DMS153 (cell line): ENCODE data around the gene IPP.
"Not testable (repeated sequence)": the region's sequence is repeated elsewhere in the genome, so short reads cannot be mapped to it uniquely, and the experiment has no call there.

Experiments used
- DNase-seq: peaks from one replicate; lab custom pipeline; 2025; lab: John Stamatoyannopoulos, UW

Gene IPP

DNA sequence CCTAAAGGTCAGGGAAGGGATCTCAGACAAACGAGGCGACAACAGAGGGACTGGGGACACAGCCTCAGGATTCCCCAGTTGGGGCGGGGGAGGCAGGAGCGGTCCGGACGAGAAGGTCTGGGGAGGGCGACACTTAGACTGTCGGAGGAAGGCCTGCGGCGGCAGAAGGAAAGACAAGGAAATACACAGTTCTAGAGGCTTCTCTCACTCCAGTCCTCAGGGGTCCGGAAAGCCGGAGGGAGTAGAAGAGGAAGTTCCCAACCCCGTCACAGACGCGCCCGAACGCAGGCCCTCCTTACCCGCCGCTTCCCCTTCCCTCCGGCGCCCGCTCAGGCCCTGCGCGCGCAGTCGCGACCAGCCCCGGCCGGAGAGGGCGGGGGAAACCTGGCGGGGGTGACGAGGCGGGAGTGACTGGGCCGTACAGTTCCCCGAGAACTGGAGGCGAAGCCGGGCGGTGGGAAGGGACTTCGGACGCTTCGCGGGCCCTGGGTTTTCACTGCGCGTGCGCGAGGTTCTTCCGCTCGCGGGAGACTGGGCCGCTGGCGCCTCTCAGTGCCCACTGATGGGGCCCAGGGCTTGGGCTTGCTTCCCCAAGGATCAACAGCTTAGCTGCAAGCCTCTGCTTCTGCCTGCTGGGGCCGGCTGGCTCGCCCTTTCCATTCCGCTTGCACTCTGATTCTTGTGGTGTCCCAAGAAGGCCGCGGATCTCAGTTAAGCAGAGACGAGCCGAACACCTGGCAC, at the start of gene IPP:
IPP (minus strand) TSS at position 356 of the 741 bp plus-strand sequence. CDS start 4,242 bp downstream, outside the sequence.
- DNase-seq, result peak; percentile 99

DNA sequence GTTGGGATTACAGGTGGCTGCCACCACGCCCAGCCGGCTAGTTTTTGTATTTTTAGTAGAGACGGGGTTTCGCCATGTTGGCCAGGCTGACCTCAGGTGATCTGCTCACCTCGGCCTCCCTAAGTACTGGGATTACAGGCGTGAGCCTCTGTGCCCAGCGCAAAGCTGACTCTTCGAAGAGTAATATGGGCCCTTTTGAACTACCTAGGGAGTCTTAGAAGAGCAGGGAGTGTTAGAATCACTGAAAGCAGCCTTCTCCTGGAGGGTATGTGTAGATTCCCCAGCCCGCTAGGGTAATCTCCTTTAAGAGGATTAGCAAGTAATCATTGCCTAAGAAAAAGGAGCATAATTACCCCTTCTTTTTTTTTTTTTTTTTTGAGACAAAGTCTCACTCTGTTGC, 46.5 kb upstream of the IPP start:
- DNase-seq, result no peak

DNA sequence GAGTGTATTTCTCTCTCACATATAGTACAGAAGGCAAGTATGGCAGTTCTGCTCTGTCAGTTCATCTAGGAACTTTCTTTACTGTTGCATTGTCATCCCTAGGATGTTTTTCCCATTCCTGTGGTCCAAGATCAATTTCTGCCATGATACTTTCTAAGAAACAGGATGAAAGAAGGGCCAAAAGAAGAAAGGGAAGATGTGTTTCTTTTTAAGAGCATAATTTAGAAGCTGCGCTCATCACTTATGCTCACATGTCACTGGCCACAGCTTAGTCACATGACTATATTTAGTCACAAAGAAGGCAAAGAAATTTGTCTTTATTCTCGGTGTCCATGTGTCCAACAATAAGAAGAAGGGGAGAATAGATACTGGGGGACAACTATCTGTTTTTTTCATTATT, 45.9 kb upstream of the IPP start:
- no peak for DNase-seq

DNA sequence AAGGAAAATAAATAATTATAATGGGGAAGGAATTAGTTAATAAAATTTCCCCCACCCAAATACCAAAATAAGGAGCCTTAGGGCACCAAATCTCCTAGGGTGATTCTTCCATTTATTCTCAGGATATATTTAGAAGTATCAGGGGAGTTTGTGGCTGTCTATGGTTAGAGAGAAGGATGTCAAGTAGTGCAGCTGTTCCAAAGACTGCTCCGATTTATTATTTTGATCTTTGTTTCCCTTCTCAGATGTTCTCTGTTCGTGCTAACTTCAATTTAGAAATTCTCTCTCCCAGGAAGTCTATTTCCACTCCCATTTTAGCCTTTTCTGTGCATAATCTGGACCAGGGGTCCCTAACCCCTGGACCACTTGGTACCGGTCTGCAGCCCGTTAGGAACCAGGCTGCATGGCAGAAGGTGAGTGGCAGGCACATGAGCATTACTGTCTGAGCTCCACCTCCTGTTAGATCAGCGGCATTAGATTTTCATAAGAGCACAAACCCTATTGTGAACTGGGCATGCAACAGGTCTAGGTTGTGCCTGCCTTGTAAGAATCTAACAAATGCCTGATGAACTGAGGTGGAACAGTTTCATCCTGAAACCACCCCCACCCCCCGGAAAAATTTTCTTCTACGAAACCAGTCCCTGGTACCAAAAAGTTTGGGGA, 43.6 kb upstream of the IPP start:
- peak; percentile 14 for DNase-seq

DNA sequence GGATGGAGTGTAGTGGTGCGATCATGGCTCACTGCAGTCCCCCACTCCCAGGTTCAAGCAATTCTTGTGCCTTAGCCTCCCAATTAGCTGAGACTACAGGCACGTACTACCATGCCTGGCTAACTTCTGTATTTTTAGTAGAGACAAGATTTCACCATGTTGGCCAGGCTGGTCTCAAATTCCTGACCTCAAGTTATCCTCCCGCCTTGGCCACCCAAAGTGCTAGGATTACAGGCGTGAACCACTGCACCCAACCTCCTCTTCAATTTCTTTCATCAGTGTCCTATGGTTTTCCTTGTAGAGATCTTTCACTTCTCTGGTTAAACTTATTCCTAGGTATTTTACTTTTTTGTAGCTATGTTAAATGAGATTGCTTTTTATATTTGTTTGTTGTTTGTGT, 42.3 kb upstream of the IPP start:
- DNase-seq, result no peak

DNA sequence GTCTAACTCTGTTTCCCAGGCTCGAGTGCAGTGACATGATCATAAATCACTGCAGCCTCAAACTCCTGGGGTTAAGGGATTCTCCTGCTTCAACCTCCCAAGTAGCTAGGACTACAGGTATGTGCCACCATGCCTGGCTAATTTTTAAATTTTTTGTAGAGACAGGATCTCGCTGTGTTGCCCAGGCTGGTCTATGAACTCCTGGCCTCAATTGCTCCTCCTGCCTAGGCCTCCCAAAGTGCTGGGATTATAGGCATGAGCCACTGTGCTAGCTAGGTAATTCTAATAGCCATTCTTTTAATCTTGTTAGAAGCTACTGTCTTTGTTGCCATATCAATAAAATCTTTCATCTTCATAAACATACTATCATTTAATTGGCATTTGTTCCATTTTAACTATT, 39.1 kb upstream of the IPP start:
- no peak for DNase-seq

DNA sequence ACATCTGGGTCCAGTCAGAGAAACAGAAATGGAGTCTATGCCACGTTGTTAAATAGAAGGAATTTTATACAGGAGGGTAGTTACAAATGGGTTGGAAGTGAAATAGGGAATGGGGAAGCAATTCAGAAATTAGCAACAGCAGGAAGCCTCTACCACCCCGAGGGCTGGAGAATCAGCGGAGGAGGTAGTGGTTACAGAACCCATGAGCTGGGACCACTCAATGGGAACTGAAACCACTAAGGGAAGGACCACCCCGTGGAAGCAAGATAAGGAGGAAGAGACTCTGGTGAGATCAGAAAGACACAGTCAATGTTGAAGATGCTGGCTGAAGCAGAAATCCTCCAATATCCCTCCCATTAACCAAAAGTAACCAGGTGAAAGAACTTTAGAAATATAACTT, 37.5 kb upstream of the IPP start:
- no peak for DNase-seq

DNA sequence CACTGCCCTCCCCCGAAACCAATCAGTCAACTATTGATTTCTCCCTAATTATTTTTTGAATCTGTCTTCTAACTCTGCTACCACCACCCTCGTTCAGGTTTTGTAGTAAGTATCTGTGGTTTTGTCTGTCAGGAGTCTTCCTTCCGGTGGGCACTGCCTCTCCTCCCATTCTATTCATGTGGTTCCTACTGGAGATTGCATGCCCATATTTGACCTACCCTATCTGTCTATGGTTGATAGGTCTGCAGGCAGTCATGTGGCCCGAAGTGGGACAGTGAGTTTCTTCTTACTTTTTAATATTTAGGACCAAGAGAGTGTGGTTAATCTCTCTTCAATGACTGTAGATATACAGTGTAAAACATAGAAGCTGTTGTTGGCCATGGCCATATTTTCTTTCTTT, 35.1 kb upstream of the IPP start:
- no peak for DNase-seq

DNA sequence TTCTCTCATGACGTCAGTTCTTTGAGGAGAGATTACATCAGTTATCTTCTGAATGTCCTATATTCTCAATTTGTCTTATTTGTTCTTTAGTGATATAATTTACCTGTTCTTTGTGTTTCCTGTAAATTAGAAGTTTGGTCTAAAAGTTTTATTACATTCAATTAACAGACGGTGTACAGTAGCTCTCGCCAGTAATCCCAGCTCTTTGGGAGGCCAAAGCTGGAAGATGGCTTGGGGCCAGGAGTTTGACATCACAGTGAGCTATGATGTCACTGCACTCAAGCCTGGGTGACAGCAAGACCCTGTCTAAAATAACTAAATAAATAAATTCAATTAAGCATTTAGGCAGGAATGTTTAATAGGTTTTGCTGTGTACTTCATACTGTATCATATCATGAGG, 25.3 kb upstream of the IPP start:
- DNase-seq, result no peak

DNA sequence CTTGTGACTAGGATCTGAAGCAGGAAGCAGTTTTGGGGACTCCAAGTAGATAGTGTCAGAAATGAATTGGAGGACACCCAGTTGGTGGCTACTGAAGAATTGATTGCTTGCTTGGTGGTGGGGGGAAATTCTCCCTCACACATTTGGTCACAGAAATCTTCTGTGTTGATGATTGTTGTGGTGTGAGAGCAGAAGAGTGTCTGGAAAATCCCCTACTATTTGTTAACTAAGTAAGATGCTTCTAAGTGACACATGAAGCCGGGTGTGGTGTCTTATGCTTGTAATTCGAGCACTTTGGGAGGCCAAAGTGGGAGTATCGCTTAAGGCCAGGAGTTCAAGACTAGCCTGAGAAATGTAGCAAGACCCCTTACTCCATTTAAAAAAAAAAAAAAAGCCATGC, 22.5 kb upstream of the IPP start:
- no peak for DNase-seq

DNA sequence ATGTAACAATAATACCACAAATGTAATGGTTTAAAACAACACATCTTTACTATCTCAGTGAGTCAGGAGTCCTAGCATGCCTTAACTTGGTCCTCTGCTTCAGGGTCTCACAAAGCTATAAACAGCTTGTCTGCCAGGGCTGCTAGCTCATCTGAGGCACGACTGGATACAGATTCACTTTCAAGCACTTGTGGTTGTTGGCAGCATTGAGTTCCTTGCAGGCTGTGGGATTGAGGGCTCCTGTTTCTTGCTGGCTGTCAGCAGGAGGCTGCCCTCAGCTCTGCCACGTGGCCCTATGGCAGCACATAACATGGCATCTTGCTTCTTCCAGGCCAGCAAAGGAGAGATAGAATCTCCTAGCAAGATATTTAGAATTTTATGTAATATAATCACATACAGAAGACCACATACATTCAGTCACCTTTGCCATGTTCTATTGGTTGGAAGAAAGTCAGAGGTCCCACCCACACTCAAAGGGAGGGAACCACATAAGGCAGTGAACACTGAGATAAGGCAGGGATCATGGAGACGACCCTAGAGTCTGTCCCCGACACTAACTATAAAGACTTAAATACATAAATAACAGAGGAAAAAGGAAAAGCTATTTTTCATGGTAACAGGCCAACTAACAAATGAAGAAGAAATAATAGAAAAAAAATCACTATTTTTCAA, 18.9 kb upstream of the IPP start:
- DNase-seq, result no peak

DNA sequence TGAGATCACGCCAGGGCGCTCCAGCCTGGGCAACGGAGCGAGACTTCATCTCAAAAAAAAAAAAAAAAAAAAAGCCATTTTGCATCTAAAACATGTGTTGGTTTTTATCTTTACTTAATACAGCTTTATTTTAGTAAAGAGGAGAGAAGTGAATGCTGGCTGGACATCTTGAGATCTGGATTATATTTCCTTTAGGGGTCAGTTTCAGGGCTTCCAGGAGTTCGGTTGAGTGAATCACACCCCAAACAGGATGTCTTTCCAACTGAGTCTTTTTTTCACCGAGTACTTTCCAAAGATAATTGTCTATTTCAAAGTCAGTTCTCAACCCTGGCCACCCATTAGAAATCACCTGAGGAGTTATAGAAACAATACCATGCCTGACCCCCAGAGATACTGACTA, 16.6 kb upstream of the IPP start:
- no peak for DNase-seq

DNA sequence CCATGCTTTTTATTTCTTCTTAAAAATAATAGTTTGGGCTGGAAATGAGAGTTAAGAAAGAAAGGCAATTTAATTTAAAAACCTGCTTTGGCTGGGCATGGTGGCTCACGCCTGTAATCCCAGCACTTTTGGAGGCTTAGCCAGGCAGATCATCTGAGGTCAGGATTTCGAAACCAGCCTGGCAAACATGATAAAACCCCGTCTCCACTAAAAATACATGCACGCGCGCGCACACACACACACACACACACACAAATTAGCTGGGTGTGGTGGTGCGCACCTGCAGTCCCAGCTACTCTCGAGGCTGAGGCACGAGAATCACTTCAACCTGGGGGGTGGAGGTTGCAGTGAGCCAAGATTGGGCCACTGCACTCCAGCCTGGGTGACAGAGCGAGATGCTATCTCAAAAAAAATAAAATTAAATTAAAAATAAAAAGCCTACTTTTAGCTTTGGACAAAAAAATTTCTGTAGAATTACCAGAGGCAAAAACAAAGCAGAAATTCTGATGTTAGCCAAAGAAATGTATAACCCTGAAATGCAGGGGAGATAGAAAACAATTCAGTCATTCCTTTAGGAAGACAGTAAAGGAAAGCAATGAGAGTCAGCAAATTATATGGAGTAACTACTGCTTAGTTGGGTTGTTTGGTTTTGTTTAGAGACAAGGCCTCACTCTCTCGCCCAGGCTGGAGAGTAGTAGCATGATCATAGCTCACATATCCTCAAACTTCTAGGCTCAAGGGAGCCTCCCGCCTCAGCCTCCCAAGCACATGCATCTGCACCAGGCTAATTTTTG, 15.7 kb upstream of the IPP start:
- no peak for DNase-seq

DNA sequence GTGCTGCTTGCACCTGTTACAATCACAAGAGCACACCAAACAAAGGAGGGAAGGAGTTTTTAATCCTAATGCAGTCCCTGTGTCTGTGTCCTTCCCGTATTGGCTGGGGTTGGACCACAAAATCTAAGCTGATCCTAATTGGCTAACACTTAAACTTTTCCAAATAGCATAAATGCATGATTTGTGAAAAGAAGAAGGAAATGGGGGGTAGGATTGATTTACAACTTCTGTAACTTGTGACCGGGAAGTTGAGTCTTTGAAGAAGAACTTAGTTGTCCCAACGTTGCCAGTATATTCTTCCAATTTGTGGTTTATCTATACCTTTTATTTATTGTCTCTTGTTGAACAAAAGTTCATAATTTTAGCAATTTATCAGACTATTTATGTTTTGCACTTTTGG, 11.8 kb upstream of the IPP start:
- DNase-seq, result no peak

DNA sequence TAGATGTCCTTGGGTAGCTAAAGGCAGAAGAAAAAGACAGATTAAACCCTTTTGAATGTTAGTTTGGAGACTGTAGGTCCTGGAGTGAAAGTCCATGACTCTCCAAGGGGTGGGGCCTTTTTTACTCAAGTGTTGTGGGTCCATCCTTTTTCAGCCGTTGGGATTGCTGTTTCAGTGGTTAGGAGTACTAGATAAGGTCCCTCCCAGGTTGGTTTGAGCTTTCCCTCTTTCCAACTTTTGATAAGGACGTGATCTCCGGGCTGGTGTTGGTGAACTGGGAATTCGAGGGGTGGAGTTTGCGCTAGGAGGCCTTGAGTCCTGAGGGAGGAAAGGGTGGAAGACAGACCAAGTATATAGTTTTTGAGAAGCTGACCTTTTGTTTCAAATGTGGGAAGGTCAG, 5.2 kb upstream of the IPP start:
- DNase-seq, result no peak

DNA sequence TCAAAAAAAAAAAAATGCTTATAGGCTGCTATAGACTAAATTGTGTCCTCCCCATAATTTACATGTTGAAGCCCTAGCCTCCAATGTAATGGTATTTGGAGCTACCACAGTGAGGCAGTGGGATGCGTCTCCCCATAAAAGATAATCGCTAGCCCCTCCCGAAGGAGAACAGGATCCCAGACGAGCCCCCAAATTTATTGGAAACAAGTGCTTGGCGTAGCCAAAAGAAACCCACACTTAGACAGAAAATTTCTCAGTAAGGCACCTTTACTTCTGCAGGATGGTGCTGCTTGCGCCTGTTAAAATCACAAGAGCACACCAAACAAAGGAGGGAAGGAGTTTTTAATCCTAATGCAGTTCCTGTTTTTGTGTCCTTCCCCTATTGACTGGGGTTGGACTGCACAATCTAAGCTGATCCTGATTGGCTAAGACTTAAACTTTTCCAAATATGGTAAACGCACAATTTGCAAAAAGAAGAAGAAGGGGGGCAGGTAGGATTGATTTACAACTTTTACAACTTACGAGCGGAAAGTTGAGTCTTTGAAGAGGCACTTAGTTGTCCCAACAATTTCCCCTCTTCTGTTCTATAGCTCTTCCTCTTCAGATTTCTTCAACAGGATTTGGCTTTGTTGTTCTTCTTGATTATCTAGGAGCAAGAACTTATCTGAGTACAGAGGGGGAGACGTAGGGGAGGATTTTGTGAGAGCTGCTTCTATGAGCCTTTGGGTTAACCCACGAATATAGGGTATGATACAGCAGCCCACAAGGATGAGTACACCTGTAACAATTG, 3.0 kb upstream of the IPP start:
- DNase-seq, result no peak

DNA sequence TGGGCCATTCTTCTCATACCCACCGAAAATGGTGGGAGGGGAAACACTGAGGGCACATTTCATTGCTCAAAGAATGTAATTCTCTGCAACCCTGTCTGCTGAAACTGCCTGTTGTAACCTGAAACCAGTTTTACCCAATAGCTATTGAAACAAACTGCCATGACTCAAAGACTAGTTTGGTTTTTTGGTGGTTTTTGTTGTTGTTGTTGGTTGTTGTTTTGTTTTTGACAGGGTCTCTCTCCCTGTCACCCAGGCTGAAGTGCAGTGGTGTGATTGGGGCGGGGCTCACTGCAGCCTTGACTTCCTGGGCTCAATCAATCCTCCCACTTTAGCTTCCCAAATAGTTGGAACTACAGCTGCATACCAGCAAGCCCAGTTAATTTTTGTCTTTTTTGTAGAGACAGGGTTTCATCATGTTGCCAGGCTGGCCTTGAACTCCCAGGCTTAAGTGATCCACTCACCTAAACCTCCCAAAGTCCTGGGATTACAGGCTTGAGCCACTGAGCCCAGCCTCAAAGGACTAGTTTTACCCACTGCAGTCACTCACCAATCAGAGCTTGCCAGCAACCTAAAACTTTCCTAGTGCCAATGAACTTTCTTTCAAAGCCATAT, 2.1 kb upstream of the IPP start:
- DNase-seq, result no peak

DNA sequence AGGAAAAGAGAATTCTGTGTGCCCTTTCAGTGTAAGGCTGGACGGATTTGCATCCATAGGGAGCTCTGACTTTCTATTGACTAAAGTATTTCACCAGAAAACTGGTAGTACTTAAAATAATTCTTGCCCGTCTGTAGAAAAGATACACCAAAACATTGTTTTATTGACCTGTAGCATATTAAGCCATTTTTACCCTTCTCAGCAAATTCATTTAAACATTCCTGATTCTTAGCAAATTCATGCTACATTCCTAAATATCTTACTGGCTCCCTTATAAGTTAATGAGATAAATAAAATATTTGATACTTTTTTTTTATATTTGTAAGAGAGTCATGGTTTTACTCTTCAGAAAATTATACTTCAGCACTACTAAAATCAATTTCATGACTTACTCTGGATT, 1.6 kb upstream of the IPP start:
- no peak for DNase-seq

DNA sequence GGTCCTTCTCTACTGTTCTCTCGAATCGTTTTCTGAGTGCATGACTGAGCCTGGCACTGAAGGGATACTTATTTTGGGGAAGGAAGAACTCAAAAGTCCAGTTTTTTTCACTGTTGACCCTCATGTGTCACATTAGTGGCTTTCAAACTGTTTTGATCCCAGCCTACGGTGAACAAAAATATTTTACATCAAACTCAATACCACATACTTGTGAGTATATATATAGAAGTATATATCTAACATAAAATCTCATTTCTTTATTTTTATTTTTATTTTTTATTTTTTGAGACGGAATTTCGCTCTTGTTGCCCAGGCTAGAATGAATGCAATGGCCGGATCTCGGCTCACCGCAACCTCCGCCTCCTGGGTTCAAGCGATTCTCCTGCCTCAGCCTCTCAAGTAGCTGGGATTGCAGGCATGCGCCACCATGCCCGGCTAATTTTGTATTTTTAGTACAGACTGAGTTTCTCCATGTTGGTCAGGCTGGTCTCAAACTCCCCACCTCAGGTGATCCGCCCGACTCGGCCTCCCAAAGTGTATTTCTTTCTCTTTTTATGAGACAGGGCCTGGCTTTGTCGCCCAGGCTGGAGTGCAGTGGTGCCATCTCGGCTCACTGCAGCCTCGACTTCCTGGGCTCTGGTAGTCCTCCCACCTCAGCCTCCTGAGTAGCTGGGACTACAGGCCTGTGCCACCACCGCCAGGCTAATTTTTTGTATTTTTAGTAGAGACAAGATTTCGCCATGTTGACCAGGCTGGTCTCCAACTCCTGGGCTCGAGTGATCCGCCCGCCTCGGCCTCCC, 786 bp upstream of the IPP start:
- DNase-seq, result not testable (repeated sequence)

DNA sequence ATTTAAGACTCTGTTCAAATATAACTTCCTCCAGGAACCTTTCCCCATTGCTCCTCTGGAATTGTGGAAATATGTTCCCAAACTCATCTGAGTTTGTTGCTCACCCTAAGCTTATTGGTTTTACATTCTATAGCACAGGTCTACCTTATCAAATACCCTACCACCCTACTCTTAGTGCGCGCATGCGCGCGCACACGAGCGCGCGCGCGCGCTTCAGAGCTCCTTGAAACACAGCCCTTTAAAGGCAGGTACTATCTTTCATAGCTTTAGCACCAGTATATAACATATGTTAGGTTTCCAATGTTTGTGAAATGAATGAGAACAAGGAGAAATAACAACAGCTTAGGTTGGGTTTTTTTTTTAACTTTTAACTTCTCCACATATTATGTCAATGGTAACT, 3.5 kb downstream of the IPP start:
- no peak for DNase-seq
